Breast epithelium (tissue), 4 donors: ENCODE data around the gene TEN1. TPM values are rescaled to one million over a fixed set of nuclear protein-coding genes. Genes with fewer than 3 reads are reported as not detected.

Experiments
- DNase-seq, 2 donors: peaks; one replicate each; pipeline ENCODE4 v3.0.0-alpha.2; 2019; ENCODE audit warnings: low spot score in 2 of 2
- H3K27ac ChIP-seq, 2 donors: fragments of 200-600 bp; sonication (generic) in 1 of 2; one replicate each; pipeline ENCODE4 v1.5.1; 2016 to 2019; ENCODE audit warnings: mild to moderate bottlenecking in 1 of 2
- H3K27me3 ChIP-seq, 2 donors: fragments of 200-600 bp; sonication (generic) in 1 of 2; one replicate each; pipeline versions ENCODE4 v1.5.1 to v1.6.0; 2017 to 2019; ENCODE audit warnings: control low read depth in 1 of 2, mild to moderate bottlenecking in 1 of 2
- H3K36me3 ChIP-seq: fragments of 200-600 bp; one replicate; pipeline ENCODE4 v1.5.1; 2019
- H3K4me1 ChIP-seq, 2 donors: fragments of 200-600 bp; sonication (generic); one replicate each; pipeline ENCODE4 v1.5.1; 2016 to 2019; ENCODE audit warnings: control low read depth in 1 of 2
- H3K4me3 ChIP-seq, 3 donors: fragments of 200-600 bp; sonication (generic); 1 replicate in 2 of 3; 2 replicates in 1 of 3; pipeline ENCODE4 v1.5.1; 2016 to 2019; ENCODE audit warnings: mild to moderate bottlenecking in 3 of 3, moderate library complexity in 2 of 3
- H3K9me3 ChIP-seq, 2 donors: fragments of 200-600 bp; sonication (generic) in 1 of 2; one replicate each; pipeline ENCODE4 v1.5.1; 2016 to 2019; ENCODE audit warnings: control low read depth in 1 of 2
- CTCF ChIP-seq, 3 donors: fragments of 450-650 bp; IDR thresholded peaks; one replicate each; pipeline ENCODE4 v1.5.1; 2016 to 2017; ENCODE audit warnings: antibody characterized with exemption in 3 of 3, mild to moderate bottlenecking in 3 of 3, moderate library complexity in 3 of 3
- POLR2A ChIP-seq: fragments of 450-650 bp; IDR thresholded peaks from one replicate; pipeline ENCODE4 v1.6.1; 2016; ENCODE audit warnings: antibody characterized with exemption, mild to moderate bottlenecking, moderate library complexity
- POLR2AphosphoS5 ChIP-seq, 3 donors: sonication (generic); formaldehyde crosslinking; IDR thresholded peaks; one replicate each; pipeline ENCODE4 v1.6.1; 2017; ENCODE audit warnings: antibody characterized with exemption in 3 of 3
- intact Hi-C: fragments of 100-400 bp; cut with DNase I; formaldehyde crosslinking; loops from one replicate; pipeline ENCODE4 v1.15.1; 2023; ENCODE audit warnings: low total_unique reads
- total RNA-seq, 3 donors: library from RNA; depleted of rRNA; stranded (reverse); fragments of >200 nt; gene quantifications; one replicate each; pipeline ENCODE4 v1.1.0, GENCODE V29; 2016

TEN1 gene
- total RNA-seq, 3 donors from 2014 or later, result 16.7 to 30.2 (median 26.8) TPM

GRCh38 chr17:76011951-76012350 lies 32.9 kb downstream of the TEN1 start:
- Histone ChIP-seq H3K27ac (no peak overlapping the region), H3K27me3 (no peaks in the 10 kb centered on the region), H3K36me3 (no peaks in the 10 kb centered on the region), H3K4me3 (no peak overlapping the region), H3K9me3 (no peaks in the 10 kb centered on the region), H3K4me1 (no peaks in the 10 kb centered on the region)
- intact Hi-C loops, result no loop called here
- DNase-seq, result no peak
- TF ChIP-seq POLR2AphosphoS5 (IDR thresholded peaks at IDR 0.05) (no peak), CTCF (IDR thresholded peaks at IDR 0.05) (no peak), POLR2A (no peak)

GRCh38 chr17:76013377-76013932 lies 34.4 kb downstream of the TEN1 start:
- TF ChIP-seq POLR2AphosphoS5 (IDR thresholded peaks at IDR 0.05) (no peak), POLR2A (no peak), CTCF (IDR thresholded peaks at IDR 0.05) (no peak)
- Histone ChIP-seq H3K27me3 (no peaks in the 10 kb centered on the region), H3K4me1 (no peaks in the 10 kb centered on the region), H3K9me3 (no peaks in the 10 kb centered on the region), H3K4me3 (no peak overlapping the region), H3K36me3 (no peaks in the 10 kb centered on the region), H3K27ac (no peak overlapping the region)
- intact Hi-C loops, result no loop called here
- DNase-seq, result no peak

GRCh38 chr17:76014100-76014924 lies 35.3 kb downstream of the TEN1 start:
- no peaks in the 10 kb centered on the region for H3K4me1 ChIP-seq
- intact Hi-C loops, result no loop called here
- H3K4me3 ChIP-seq, result no peak overlapping the region
- TF ChIP-seq POLR2AphosphoS5 (IDR thresholded peaks at IDR 0.05) (no peak), POLR2A (no peak), CTCF (IDR thresholded peaks at IDR 0.05) (peak; percentile 74 to 93 (median 90))
- H3K27me3 ChIP-seq, result no peaks in the 10 kb centered on the region
- DNase-seq, result peak; percentile 50 to 72
- H3K36me3 ChIP-seq, result no peaks in the 10 kb centered on the region
- H3K27ac ChIP-seq, result no peak overlapping the region
- H3K9me3 ChIP-seq, result no peaks in the 10 kb centered on the region

GRCh38 chr17:76014925-76015261 lies 35.9 kb downstream of the TEN1 start:
- no peaks in the 10 kb centered on the region for H3K27me3 ChIP-seq
- H3K27ac ChIP-seq, result no peak overlapping the region
- no peaks in the 10 kb centered on the region for H3K9me3 ChIP-seq
- no peak overlapping the region for H3K4me3 ChIP-seq
- H3K36me3 ChIP-seq, result no peaks in the 10 kb centered on the region
- TF ChIP-seq POLR2A (no peak), POLR2AphosphoS5 (IDR thresholded peaks at IDR 0.05) (no peak), CTCF (IDR thresholded peaks at IDR 0.05) (no peak)
- DNase-seq, result no peak
- no peaks in the 10 kb centered on the region for H3K4me1 ChIP-seq
- intact Hi-C loops, result no loop called here

GRCh38 chr17:76017481-76018339 lies 38.7 kb downstream of the TEN1 start:
- Histone ChIP-seq H3K4me1 (no peaks in the 10 kb centered on the region), H3K36me3 (no peaks in the 10 kb centered on the region), H3K9me3 (no peaks in the 10 kb centered on the region), H3K27me3 (no peaks in the 10 kb centered on the region), H3K27ac (no peak overlapping the region), H3K4me3 (no peak overlapping the region)
- no peak for TF ChIP-seq POLR2AphosphoS5 (IDR thresholded peaks at IDR 0.05)
- no peak for TF ChIP-seq POLR2A
- TF ChIP-seq CTCF (IDR thresholded peaks at IDR 0.05), result no peak
- intact Hi-C loops, result no loop called here
- DNase-seq, result no peak
